ENCODE data around the gene LLGL2.

The LLGL2 gene

DNA sequence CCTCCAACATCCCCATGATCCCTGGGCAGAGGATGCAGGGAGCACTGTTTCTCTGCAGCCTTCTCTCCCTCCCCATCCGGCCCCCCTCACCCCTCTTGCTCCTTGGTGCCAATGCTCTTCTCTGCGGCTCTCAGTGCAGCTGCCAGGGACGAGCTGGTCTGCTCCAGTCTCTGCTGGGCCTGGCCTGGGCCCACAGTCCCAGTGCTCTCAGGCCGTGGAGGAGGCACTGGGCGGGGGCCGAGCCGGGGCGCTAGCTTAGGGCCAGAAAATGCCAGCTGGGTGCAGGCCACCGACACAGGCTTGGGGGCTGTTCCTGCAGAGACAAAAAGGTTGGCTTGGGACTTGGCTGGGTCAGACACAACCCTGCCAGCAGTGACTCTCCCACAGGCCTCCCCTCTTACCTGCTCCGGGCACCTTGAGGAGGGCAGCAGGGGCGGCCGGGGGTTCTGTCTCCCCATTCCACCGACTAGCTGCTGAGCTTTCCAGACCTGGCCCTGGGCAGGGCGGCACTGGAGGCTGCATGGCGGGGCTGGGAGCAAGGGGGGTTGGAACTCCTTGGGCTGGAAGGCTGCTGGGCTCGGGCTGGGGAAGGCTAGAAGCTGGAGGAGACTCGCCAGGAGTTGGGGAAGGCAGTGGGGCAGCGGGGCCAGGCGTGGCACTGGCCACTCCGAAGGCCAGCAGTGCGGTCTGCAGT is 24.0 kb upstream of the LLGL2 start:
- Histone ChIP-seq H3K9ac (ENCODE audit: low read depth in 1 of 2, low read length in 2 of 2) (no peak overlapping the region), H3K27me3 (ENCODE audit: control insufficient read depth in 2 of 2, insufficient read depth in 2 of 2, low read length in 2 of 2) (no peaks in the 10 kb centered on the region), H3K9me3 (ENCODE audit: control insufficient read depth in 2 of 2, low read length in 2 of 2) (no peaks in the 10 kb centered on the region), H3K36me3 (ENCODE audit: control insufficient read depth in 2 of 2, insufficient read depth in 2 of 2, low read length in 2 of 2) (peaks cover 31 to 37% of the 10 kb centered on the region in 2 donors), H3K27ac (ENCODE audit: low read depth in 2 of 2, low read length in 2 of 2) (no peak overlapping the region), H3K4me1 (ENCODE audit: control insufficient read depth in 2 of 2, insufficient read depth in 2 of 2, low read length in 2 of 2) (no peaks in the 10 kb centered on the region), H3K4me3 (ENCODE audit: low read length in 2 of 2) (no peak overlapping the region)

DNA sequence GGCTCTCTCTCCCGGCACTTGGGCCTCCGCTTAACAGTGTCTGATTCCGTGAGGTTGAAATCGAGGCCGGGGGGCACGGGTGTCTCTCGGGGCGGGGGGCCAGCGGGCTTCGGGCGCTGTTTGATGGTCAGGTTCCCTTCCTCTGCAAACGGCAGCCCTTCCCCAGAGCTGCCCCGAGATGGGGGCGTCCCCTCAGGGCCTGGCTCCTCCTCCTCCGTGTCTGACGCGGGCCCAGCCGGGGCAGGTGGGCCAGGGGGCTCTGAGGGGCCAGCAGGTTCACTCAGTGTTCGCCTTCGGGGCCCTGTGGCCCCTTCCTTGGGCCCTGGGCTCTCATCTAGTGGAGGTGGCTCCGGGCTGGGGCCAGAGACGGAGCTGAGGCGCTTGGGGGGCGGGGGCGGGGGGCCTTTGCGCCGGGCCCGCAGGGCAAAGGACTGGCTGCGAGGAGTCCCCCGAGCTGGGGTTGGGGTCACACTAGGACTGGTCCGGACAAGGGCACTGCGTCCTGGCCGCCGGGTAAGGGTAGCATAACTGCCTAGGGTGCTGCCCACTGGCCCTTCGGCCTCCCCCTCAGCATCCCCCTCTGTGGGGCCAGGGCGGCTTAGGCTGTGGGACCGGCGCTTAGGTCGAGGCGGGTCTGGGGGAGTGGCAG is 23.3 kb upstream of the LLGL2 start:
- no peak overlapping the region for H3K4me3 ChIP-seq (ENCODE audit: low read length in 2 of 2)
- H3K4me1 ChIP-seq (ENCODE audit: control insufficient read depth in 2 of 2, insufficient read depth in 2 of 2, low read length in 2 of 2): no peaks in the 10 kb centered on the region
- no peak overlapping the region for H3K9ac ChIP-seq (ENCODE audit: low read depth in 1 of 2, low read length in 2 of 2)
- H3K9me3 ChIP-seq (ENCODE audit: control insufficient read depth in 2 of 2, low read length in 2 of 2): no peaks in the 10 kb centered on the region
- no peaks in the 10 kb centered on the region for H3K27me3 ChIP-seq (ENCODE audit: control insufficient read depth in 2 of 2, insufficient read depth in 2 of 2, low read length in 2 of 2)
- H3K36me3 ChIP-seq (ENCODE audit: control insufficient read depth in 2 of 2, insufficient read depth in 2 of 2, low read length in 2 of 2): peaks cover 35 to 38% of the 10 kb centered on the region in 2 donors
- no peak overlapping the region for H3K27ac ChIP-seq (ENCODE audit: low read depth in 2 of 2, low read length in 2 of 2)

DNA sequence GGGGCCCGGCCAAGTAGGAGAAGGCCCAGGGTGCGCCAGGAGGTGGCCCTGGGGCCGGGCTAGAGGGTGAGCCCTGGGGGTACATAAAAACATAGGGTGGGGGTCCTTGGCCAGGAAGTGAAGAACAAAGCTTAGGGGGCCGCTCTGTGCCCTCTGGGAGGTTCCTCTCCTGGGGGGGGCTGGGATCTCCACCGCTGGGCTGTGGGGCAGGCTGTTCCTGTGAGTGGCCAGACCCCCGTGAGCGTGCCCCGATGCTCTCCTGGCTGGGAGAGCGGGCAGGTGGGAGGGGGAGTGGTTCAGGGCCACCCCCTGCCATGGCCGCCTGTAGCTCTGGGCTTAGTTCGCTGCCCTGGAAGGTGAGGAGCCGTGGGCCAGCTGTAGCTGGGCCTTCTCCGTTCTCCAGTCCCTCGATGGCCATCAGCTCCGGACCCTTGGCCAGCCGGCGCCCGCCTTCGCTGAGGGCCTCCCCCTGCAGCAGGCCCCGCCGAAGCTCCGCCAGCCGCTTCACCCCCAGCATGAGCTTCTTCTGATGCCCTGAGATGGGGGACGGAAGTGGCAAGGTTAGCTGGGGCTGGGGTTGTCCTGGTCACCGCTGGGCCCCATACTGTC is 22.7 kb upstream of the LLGL2 start:
- H3K9me3 ChIP-seq (ENCODE audit: control insufficient read depth in 2 of 2, low read length in 2 of 2): no peaks in the 10 kb centered on the region
- H3K27me3 ChIP-seq (ENCODE audit: control insufficient read depth in 2 of 2, insufficient read depth in 2 of 2, low read length in 2 of 2): no peaks in the 10 kb centered on the region
- H3K4me3 ChIP-seq (ENCODE audit: low read length in 2 of 2): no peak overlapping the region
- H3K9ac ChIP-seq (ENCODE audit: low read depth in 1 of 2, low read length in 2 of 2): no peak overlapping the region
- H3K27ac ChIP-seq (ENCODE audit: low read depth in 2 of 2, low read length in 2 of 2): no peak overlapping the region
- peaks cover 34 to 39% of the 10 kb centered on the region in 2 donors for H3K36me3 ChIP-seq (ENCODE audit: control insufficient read depth in 2 of 2, insufficient read depth in 2 of 2, low read length in 2 of 2)
- no peaks in the 10 kb centered on the region for H3K4me1 ChIP-seq (ENCODE audit: control insufficient read depth in 2 of 2, insufficient read depth in 2 of 2, low read length in 2 of 2)

DNA sequence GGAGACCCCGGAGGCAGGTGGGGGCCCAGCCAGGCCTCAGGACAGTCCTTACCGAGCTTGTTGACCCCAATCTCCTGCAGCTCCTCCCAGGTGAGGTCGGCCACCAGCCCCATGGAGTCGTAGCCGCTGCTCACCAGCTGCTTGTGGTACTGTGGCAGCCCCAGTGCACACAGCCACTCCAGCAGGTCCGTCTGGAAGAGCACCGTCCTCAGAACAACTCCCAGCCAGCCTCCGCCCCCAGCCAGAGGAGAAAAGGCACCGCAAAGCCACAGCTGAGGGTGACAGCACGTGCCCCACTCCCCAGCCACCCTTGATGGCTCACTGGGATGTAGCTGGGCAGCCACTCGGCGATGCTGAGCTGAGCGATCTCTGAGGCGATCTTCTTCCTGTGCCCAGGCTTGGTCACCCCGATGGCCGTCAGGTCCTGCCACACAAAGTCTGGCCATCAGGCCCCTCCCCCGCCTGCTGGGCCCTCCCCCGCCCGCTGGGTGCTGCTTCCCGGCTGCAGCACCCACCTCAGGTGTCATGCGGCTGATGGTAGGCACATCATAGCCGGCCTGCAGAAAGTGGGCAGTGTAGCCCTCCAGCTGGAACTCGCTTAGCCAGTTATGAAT is 22.1 kb upstream of the LLGL2 start:
- Histone ChIP-seq H3K9me3 (ENCODE audit: control insufficient read depth in 2 of 2, low read length in 2 of 2) (no peaks in the 10 kb centered on the region), H3K4me3 (ENCODE audit: low read length in 2 of 2) (no peak overlapping the region), H3K36me3 (ENCODE audit: control insufficient read depth in 2 of 2, insufficient read depth in 2 of 2, low read length in 2 of 2) (peaks cover 28 to 36% of the 10 kb centered on the region in 2 donors), H3K27me3 (ENCODE audit: control insufficient read depth in 2 of 2, insufficient read depth in 2 of 2, low read length in 2 of 2) (no peaks in the 10 kb centered on the region), H3K9ac (ENCODE audit: low read depth in 1 of 2, low read length in 2 of 2) (no peak overlapping the region), H3K4me1 (ENCODE audit: control insufficient read depth in 2 of 2, insufficient read depth in 2 of 2, low read length in 2 of 2) (no peaks in the 10 kb centered on the region), H3K27ac (ENCODE audit: low read depth in 2 of 2, low read length in 2 of 2) (no peak overlapping the region)

- no peak overlapping the region for H3K27ac ChIP-seq (ENCODE audit: low read depth in 2 of 2, low read length in 2 of 2)
- H3K9me3 ChIP-seq (ENCODE audit: control insufficient read depth in 2 of 2, low read length in 2 of 2): no peaks in the 10 kb centered on the region
- peaks cover 24 to 31% of the 10 kb centered on the region in 2 donors for H3K36me3 ChIP-seq (ENCODE audit: control insufficient read depth in 2 of 2, insufficient read depth in 2 of 2, low read length in 2 of 2)
- H3K4me3 ChIP-seq (ENCODE audit: low read length in 2 of 2): no peak overlapping the region
- H3K9ac ChIP-seq (ENCODE audit: low read depth in 1 of 2, low read length in 2 of 2): no peak overlapping the region
- peaks cover 0 to under 1% of the 10 kb centered on the region in 2 donors for H3K4me1 ChIP-seq (ENCODE audit: control insufficient read depth in 2 of 2, insufficient read depth in 2 of 2, low read length in 2 of 2)
- no peaks in the 10 kb centered on the region for H3K27me3 ChIP-seq (ENCODE audit: control insufficient read depth in 2 of 2, insufficient read depth in 2 of 2, low read length in 2 of 2)
Observed at GRCh38 chr17:75503976-75504346, 21.5 kb upstream of the LLGL2 start.

DNA sequence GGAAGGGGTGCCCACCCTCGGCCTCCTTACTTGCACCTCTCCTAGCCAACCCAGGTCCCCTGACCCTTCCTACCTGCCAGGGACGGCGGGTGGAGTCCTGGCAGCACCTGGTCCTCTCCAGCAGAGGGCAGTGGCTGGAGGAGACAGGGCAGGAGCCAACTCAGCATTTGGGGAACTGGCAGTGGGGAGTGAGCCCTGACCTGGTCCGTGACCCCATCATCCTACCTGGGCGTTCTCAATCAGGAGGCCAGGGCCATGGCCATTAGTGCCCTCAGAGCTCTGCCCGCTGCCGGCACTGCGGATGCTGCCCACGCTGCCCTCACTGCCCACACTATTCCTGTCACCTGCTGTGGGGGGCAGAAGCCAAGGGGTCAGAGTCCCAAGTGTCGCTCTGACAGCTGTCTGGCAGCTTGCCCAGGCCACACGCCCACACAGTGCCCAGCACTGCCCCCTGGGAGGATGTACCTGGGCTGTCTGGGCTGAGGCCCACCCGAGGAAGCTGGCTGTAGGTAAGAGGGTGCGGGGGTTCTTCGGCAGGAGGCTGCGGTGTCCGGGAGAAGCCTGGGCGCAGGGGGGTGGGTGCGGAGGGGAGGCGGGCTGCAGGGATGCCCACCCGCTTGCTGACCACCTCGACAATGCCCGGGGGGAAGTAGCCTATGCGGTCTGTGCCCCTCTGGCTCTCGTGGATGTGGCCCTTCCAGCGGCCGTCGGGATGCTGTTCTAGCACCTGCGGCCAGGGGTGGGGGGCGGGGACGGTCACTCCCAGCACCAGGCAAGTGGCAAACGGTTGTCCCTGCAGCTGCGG is 20.9 kb upstream of the LLGL2 start:
- peaks cover 3 to 5% of the 10 kb centered on the region in 2 donors for H3K4me1 ChIP-seq (ENCODE audit: control insufficient read depth in 2 of 2, insufficient read depth in 2 of 2, low read length in 2 of 2)
- H3K27ac ChIP-seq (ENCODE audit: low read depth in 2 of 2, low read length in 2 of 2): no peak overlapping the region
- H3K9ac ChIP-seq (ENCODE audit: low read depth in 1 of 2, low read length in 2 of 2): no peak overlapping the region
- no peaks in the 10 kb centered on the region for H3K27me3 ChIP-seq (ENCODE audit: control insufficient read depth in 2 of 2, insufficient read depth in 2 of 2, low read length in 2 of 2)
- no peak overlapping the region for H3K4me3 ChIP-seq (ENCODE audit: low read length in 2 of 2)
- H3K9me3 ChIP-seq (ENCODE audit: control insufficient read depth in 2 of 2, low read length in 2 of 2): no peaks in the 10 kb centered on the region
- H3K36me3 ChIP-seq (ENCODE audit: control insufficient read depth in 2 of 2, insufficient read depth in 2 of 2, low read length in 2 of 2): peaks cover 19 to 28% of the 10 kb centered on the region in 2 donors

DNA sequence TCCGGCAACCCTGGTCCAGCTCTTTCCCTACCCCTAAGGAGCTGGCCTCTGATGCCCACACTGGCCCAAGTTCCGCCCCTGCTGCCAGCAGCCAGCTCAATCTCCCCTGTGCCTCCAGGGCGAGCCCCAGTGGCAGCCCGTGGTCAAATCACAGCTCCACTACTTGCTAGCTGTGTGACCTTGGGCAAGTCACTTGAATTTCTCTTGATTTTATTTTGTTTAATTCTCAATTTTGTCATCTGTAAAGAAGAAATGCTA is 20.4 kb upstream of the LLGL2 start:
- no peaks in the 10 kb centered on the region for H3K27me3 ChIP-seq (ENCODE audit: control insufficient read depth in 2 of 2, insufficient read depth in 2 of 2, low read length in 2 of 2)
- H3K9ac ChIP-seq (ENCODE audit: low read depth in 1 of 2, low read length in 2 of 2): no peak overlapping the region
- H3K4me3 ChIP-seq (ENCODE audit: low read length in 2 of 2): no peak overlapping the region
- H3K4me1 ChIP-seq (ENCODE audit: control insufficient read depth in 2 of 2, insufficient read depth in 2 of 2, low read length in 2 of 2): peaks cover 3 to 7% of the 10 kb centered on the region in 2 donors
- H3K27ac ChIP-seq (ENCODE audit: low read depth in 2 of 2, low read length in 2 of 2): no peak overlapping the region
- no peaks in the 10 kb centered on the region for H3K9me3 ChIP-seq (ENCODE audit: control insufficient read depth in 2 of 2, low read length in 2 of 2)
- H3K36me3 ChIP-seq (ENCODE audit: control insufficient read depth in 2 of 2, insufficient read depth in 2 of 2, low read length in 2 of 2): peaks cover 19 to 26% of the 10 kb centered on the region in 2 donors

- H3K4me1 ChIP-seq (ENCODE audit: control insufficient read depth in 2 of 2, insufficient read depth in 2 of 2, low read length in 2 of 2): peaks cover 3 to 7% of the 10 kb centered on the region in 2 donors
- H3K9me3 ChIP-seq (ENCODE audit: control insufficient read depth in 2 of 2, low read length in 2 of 2): no peaks in the 10 kb centered on the region
- H3K27ac ChIP-seq (ENCODE audit: low read depth in 2 of 2, low read length in 2 of 2): no peak overlapping the region
- no peaks in the 10 kb centered on the region for H3K27me3 ChIP-seq (ENCODE audit: control insufficient read depth in 2 of 2, insufficient read depth in 2 of 2, low read length in 2 of 2)
- H3K9ac ChIP-seq (ENCODE audit: low read depth in 1 of 2, low read length in 2 of 2): no peak overlapping the region
- H3K4me3 ChIP-seq (ENCODE audit: low read length in 2 of 2): no peak overlapping the region
- H3K36me3 ChIP-seq (ENCODE audit: control insufficient read depth in 2 of 2, insufficient read depth in 2 of 2, low read length in 2 of 2): peaks cover 19 to 23% of the 10 kb centered on the region in 2 donors
Observed at GRCh38 chr17:75505640-75506039, 19.9 kb upstream of the LLGL2 start.

GRCh38 chr17:75506134-75506533 is 19.4 kb upstream of the LLGL2 start:
- H3K4me3 ChIP-seq (ENCODE audit: low read length in 2 of 2): no peak overlapping the region
- no peaks in the 10 kb centered on the region for H3K27me3 ChIP-seq (ENCODE audit: control insufficient read depth in 2 of 2, insufficient read depth in 2 of 2, low read length in 2 of 2)
- H3K4me1 ChIP-seq (ENCODE audit: control insufficient read depth in 2 of 2, insufficient read depth in 2 of 2, low read length in 2 of 2): peaks cover 3 to 7% of the 10 kb centered on the region in 2 donors
- no peak overlapping the region for H3K27ac ChIP-seq (ENCODE audit: low read depth in 2 of 2, low read length in 2 of 2)
- no peaks in the 10 kb centered on the region for H3K9me3 ChIP-seq (ENCODE audit: control insufficient read depth in 2 of 2, low read length in 2 of 2)
- no peak overlapping the region for H3K9ac ChIP-seq (ENCODE audit: low read depth in 1 of 2, low read length in 2 of 2)
- H3K36me3 ChIP-seq (ENCODE audit: control insufficient read depth in 2 of 2, insufficient read depth in 2 of 2, low read length in 2 of 2): peaks cover 16 to 19% of the 10 kb centered on the region in 2 donors

Measured in mucosa of rectum (tissue), 2 donors.